HepG2 (cell line): Measurements from ENCODE around the gene OLR1.
"Not testable (repeated sequence)": the region's sequence is repeated elsewhere in the genome, so short reads cannot be mapped to it uniquely, and the experiment has no call there.

Experiments used
- ASH2L ChIP-seq: fragments of 300-600, 200-600 bp; sonication (generic); IDR thresholded peaks from 2 replicates; pipeline ENCODE4 v1.7.0; 2017; ENCODE audit warnings: low read depth, mild to moderate bottlenecking, moderate library complexity, mixed read lengths, low read length; ENCODE audit not compliant: insufficient read length
- EZH2 ChIP-seq: conservative IDR thresholded peaks from 2 replicates; pipeline ENCODE4 v1.6.1; 2012; ENCODE audit warnings: mild to moderate bottlenecking, low read depth, low read length, moderate library complexity
- RAD21 ChIP-seq: fragments of 450-650 bp; formaldehyde crosslinking; IDR thresholded peaks from 2 replicates; pipeline ENCODE4 v1.5.0; 2020; ENCODE audit warnings: mild to moderate bottlenecking
- SP2 ChIP-seq: sonication (generic); formaldehyde crosslinking; IDR thresholded peaks from 2 replicates; pipeline ENCODE4 v1.5.1; 2020; ENCODE audit warnings: mild to moderate bottlenecking, missing genetic modification reagents

DNA sequence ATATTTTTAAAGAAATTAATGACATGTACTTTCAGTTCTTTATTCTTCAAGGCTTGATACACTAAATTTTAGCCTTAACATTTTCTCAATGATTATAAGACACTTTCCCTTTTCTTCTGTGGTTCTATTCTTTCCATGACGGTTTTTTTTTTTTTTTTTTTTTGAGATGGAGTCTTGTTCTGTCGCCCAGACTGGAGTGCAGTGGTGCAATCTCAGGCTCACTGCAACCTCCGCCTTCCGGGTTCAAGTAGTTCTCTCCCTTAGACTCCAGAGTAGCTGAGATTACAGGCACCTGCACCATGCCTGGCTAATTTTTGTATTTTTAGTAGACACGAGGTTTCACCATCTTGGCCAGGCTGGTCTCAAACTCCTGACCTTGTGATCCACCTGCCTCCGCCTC is 15.0 kb upstream of the OLR1 start:
- TF ChIP-seq SP2 (CRISPR knock-in tag); RAD21; EZH2; ASH2L: not testable (repeated sequence)
